GM19452 (cell line): ENCODE measurements around the gene IFNA16.
"Not testable (repeated sequence)": the region's sequence is repeated elsewhere in the genome, so short reads cannot be mapped to it uniquely, and the experiment has no call there.

ENCODE experiments used
- ATAC-seq: cut with Tn5 transposase; IDR thresholded peaks from one replicate; pipeline ENCODE4 v1.9.1; 2021; ENCODE audit not compliant: unreplicated experiment

The IFNA16 gene

DNA sequence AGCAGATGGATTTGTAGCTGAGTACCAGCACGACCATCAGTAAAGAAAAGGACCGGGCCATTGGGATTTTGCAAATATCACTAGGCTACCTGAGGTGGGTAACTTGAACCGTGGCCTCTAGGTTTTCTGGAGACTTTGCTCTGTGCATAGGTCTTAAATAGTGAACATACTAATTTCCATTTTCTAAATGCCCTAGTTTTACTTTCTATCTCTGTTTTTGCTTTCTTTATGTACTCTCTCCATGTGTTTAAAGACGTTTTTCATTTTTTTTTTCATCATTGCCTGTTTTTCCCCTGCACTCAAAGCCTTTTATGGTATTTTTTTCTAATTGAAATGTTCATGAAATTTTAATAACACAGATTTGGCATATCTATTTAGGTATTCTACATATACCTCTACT is 15.0 kb downstream of the IFNA16 start, which contains the start of gene IFNA7:
Gene IFNA7, minus strand, starts transcription at position 101 of the 400 bp plus-strand sequence. Its CDS starts 40 bp downstream, at position 61.
- ATAC-seq: not testable (repeated sequence)

DNA sequence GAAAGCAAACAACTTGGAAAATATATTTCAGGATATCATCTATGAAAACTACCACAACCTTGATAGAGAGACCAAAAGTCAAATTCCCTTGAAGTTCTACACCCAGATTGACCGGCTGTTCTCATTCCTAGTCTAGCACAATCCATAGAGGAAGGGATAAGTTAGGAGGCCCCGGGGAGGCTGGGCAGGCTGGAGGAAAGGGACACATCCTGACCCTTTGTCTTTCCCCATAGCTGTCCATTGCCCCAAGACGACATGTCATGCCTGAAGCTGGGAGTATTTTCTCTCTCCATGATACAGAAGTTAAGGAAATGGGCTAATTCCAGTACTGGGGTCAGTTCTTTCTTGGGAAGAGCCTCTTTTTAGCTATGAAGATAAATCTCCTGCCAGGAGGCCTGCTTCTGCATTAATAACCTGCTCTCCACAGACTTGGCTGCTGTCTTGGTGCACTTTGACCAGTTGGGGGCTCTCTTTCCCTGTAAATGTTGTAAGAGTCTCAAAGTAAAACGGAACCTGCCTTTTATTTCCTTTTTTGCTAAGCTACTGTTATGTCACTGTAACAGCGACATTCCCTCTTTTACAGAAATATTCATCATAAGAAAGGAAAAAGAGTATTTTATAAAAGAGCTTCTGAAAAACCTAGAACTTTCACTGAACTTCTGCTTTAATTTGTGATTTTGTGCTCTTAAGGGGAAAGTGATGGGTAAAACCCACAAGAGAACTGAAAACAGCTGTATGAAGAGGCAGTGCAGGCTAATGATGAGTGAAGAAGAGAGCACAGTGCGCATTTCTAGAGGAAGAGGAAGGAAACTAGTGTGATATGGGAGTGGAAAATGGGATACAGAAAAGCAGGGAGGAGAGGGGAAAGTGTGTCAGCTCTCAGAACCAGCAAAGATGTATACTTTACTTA is 22.0 kb downstream of the IFNA16 start:
- ATAC-seq: peak; percentile 98

DNA sequence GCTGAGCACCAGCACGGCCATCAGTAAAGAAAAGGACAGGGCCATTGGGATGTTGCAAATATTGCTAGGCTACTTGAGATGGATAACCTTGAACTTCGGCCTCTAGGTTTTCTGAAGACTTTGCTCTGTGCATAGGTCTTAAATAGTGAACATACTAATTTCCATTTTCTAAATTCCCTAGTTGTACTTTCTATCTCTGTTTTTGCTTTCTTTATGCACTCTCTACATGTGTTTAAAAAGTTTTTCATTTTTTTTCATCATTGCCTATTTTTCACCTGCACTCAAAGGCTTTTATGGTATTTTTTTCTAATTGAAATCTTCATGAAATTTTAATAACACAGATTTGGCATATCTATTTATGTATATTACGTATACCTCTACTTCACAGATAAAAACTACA is 29.6 kb downstream of the IFNA16 start, which contains the start of gene IFNA4:
Gene IFNA4, minus strand, starts transcription at position 101 of the 400 bp plus-strand sequence. Its CDS starts 56 bp downstream, at position 45.
- ATAC-seq: not testable (repeated sequence)

DNA sequence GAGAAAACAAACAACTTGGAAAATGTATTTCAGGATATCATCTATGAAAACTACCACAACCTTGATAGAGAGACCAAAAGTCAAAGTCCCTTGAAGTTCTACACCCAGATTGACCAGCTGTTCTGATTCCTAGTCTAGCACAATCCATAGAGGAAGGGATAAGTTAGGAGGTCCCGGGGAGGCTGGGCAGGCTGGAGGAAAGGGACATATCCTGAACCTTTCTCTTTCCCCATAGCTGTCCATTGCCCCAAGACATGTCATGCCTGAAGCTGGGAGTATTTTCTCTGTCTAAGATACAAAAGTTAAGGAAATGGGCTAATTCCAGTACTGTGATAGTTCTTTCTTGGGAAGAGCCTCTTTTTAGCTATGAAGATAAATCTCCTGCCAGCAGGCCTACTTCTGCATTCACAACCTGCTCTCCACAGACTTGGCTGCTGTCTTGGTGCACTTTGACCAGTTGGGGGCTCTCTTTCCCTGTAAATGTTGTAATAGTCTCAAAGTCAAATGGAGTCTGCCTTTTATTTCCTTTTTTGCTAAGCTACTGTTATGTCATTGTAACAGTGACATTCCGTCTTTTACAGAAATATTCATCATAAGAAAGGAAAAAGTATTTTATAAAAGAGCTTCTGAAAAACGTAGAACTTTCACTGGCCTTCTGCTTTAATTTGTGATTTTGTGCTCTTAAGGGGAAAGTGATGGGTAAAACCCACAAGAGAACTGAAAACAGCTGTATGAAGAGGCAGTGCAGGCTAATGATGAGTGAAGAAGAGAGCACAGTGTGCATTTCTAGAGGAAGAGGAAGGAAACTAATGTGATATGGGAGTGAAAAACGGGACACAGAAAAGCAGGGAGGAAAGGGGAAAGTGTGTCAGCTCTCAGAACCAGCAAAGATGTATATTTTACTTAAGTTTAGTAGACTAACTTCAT is 34.0 kb downstream of the IFNA16 start:
- ATAC-seq: peak; percentile 96

DNA sequence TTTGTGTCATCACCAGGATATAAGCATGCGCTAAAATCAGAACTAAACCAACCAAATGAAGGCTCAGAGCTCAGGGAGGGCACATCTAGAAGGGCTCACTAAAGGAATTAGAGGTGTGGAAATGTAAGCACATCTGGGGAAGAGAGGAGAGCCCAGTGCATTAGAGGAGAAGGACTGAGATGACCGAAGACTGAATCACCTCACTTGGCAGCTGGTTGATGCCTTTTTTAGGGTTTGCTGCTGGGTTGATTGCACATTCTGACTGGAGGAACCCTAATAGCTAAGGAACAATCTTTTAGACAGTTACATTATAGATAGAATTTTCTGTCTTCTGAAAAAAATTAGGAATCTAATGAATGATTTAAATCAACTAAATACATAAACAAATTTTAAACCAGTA is 42.4 kb downstream of the IFNA16 start:
- ATAC-seq: no peak

DNA sequence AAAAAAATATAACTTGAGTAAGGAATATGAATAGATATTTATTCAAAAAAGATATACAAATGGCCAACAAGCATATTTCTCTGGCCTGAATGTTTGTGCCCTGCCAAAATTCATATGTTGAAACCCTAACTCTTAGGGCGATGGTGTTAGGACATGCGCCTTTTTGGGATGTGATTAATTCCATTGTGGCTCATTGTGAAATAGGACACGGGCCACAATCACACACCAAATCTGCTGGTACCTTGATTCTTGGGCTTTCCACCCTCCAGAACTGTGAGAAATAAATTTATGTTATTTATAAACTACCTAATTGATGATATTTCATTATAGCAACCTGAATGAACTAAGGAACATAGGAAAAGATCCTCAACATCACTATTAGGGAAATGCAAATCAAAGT is 45.0 kb downstream of the IFNA16 start:
- ATAC-seq: no peak

DNA sequence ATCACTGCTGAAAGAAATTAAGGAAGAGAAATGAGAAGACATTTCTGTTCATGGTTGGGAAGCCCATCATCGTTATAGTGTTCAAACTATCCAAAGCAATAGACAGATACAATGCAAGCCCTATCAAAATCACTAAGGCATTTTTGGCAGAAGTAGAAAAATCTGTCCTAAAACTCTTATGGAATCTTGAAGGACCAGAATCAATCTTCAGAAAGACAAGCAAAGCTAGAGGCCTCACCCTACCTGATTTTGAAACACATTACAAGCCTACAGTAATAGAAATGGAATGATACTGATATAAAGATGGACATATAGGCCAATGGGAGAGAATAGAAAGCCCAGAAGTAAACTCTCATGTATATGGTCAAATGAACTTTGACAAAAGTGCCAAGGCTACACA is 45.8 kb downstream of the IFNA16 start:
- no peak for ATAC-seq

DNA sequence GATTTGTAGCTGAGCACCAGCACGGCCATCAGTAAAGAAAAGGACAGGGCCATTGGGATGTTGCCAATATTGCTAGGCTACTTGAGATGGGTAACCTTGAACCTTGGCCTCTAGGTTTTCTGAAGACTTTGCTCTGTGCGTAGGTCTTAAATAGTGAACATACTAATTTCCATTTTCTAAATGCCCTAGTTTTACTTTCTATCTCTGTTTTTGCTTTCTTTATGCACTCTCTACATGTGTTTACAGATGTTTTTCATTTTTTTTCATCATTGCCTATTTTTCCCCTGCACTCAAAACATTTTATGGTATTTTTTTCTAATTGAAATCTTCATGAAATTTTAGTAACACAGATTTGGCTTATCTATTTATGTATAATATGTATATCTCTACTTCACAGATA is 50.6 kb downstream of the IFNA16 start, which contains the start of gene IFNA21:
Gene IFNA21, minus strand, starts transcription at position 101 of the 400 bp plus-strand sequence. Its CDS starts 48 bp downstream, at position 53.
- ATAC-seq: not testable (repeated sequence)
